Endothelial cell of umbilical vein (primary cell): ENCODE data around the gene MYO1A. TPM values are rescaled to one million over a fixed set of nuclear protein-coding genes. Genes with fewer than 3 reads are reported as not detected.

Experiments used
- BruUV-seq: library from RNA; stranded (reverse); fragments of 400-500 nt; replicated peaks from 2 replicates; lab custom pipeline; 2021; lab: Mats Ljungman, UMichigan
- CTCF ChIA-PET: fragments of 300-600, 350-600 bp; sonication (Branson Sonifier 250); formaldehyde crosslinking; loops from one replicate; lab custom pipeline; 2021; ENCODE audit warnings: antibody characterized with exemption, inconsistent platforms; lab: Charles Lee
- POLR2A ChIA-PET: fragments of 300-600, 350-600 bp; sonication (Branson Sonifier 250); formaldehyde crosslinking; loops from one replicate; lab custom pipeline; 2021; ENCODE audit warnings: antibody characterized with exemption, inconsistent platforms; lab: Charles Lee
- DNase-seq: peaks from one replicate; pipeline ENCODE4 v3.0.0-alpha.2; 2011; ENCODE audit warnings: low read depth, low spot score
- FAIRE-seq: peaks from 2 replicates; lab custom pipeline; 2011; peaks lifted over from hg19 to GRCh38; lab: Jason Lieb, UNC
- H2AFZ ChIP-seq: 2 replicates; pipeline ENCODE4 v1.6.0; 2012; ENCODE audit warnings: low read depth, low read length, control low read depth, inconsistent platforms
- H3K27ac ChIP-seq: 2 replicates; pipeline ENCODE4 v1.5.1; 2011; ENCODE audit warnings: low read depth, mild to moderate bottlenecking, control low read depth, low read length, moderate library complexity; ENCODE audit not compliant: insufficient read depth
- H3K27me3 ChIP-seq, 2 experiments: 2 replicates each; pipeline versions ENCODE4 v1.6.0 to v1.6.1; 2011; ENCODE audit warnings: low read length in 2 of 2, mixed read lengths in 1 of 2; ENCODE audit not compliant: control insufficient read depth in 2 of 2, insufficient read depth in 2 of 2
- H3K36me3 ChIP-seq, 2 experiments: 2 replicates in 1 of 2; 3 replicates in 1 of 2; pipeline ENCODE4 v1.5.1; 2011; ENCODE audit warnings: low read length in 2 of 2, mild to moderate bottlenecking in 1 of 2, moderate library complexity in 1 of 2; ENCODE audit not compliant: control insufficient read depth in 2 of 2, insufficient read depth in 2 of 2; ENCODE audit errors: extremely low read depth in 1 of 2
- H3K4me1 ChIP-seq: 3 replicates; pipeline ENCODE4 v1.5.1; 2011; ENCODE audit warnings: mild to moderate bottlenecking, low read length; ENCODE audit not compliant: control insufficient read depth, insufficient read depth; ENCODE audit errors: extremely low read depth
- H3K4me2 ChIP-seq: 2 replicates; pipeline ENCODE4 v1.6.1; 2011; ENCODE audit warnings: low read length, control low read depth, mixed read lengths; ENCODE audit not compliant: insufficient read depth
- H3K4me3 ChIP-seq, 3 experiments: fragments of 200-600 bp in 1 of 3; sonication (generic), shearing (Covaris generic) in 1 of 3; replicated peaks in 1 of 3; 2 replicates each; pipeline ENCODE4 v1.5.1; 2011 to 2016; ENCODE audit warnings: control low read depth in 3 of 3, low read length in 3 of 3, mild to moderate bottlenecking in 2 of 3, inconsistent platforms in 1 of 3, low read depth in 1 of 3, moderate library complexity in 1 of 3; ENCODE audit not compliant: insufficient read depth in 1 of 3
- H3K79me2 ChIP-seq: 2 replicates; pipeline ENCODE4 v1.6.0; 2012; ENCODE audit warnings: low read length, inconsistent platforms; ENCODE audit not compliant: control insufficient read depth, insufficient read depth
- H3K9ac ChIP-seq: replicated peaks from 2 replicates; pipeline ENCODE3; 2011; ENCODE audit warnings: low read length, control low read depth; ENCODE audit not compliant: insufficient read depth; ENCODE audit errors: extremely low read depth
- H3K9me1 ChIP-seq: replicated peaks from 3 replicates; pipeline ENCODE4 v1.6.0; 2011; ENCODE audit warnings: mild to moderate bottlenecking, low read length; ENCODE audit not compliant: control insufficient read depth, insufficient read depth; ENCODE audit errors: extremely low read depth
- H3K9me3 ChIP-seq: replicated peaks from 2 replicates; pipeline ENCODE4 v1.5.1; 2012; ENCODE audit warnings: low read length, inconsistent platforms; ENCODE audit not compliant: control insufficient read depth, insufficient read depth
- H4K20me1 ChIP-seq: replicated peaks from 2 replicates; pipeline ENCODE3; 2011; ENCODE audit warnings: mild to moderate bottlenecking, low read length; ENCODE audit not compliant: control insufficient read depth, insufficient read depth; ENCODE audit errors: extremely low read depth
- EZH2 ChIP-seq: IDR thresholded peaks from 2 replicates; pipeline ENCODE4 v1.6.1; 2012; ENCODE audit warnings: borderline replicate concordance, low read depth, mild to moderate bottlenecking, moderate library complexity, low read length, inconsistent platforms; ENCODE audit not compliant: severe bottlenecking
- FOS ChIP-seq: IDR thresholded peaks from 2 replicates; pipeline ENCODE4 v1.6.1; 2011; ENCODE audit warnings: mild to moderate bottlenecking, low read length, moderate library complexity, borderline replicate concordance; ENCODE audit not compliant: insufficient read depth
- JUN ChIP-seq: IDR thresholded peaks from 2 replicates; pipeline ENCODE4 v1.6.1; 2011; ENCODE audit warnings: borderline replicate concordance, low read depth; ENCODE audit not compliant: insufficient read length, insufficient read depth
- MAX ChIP-seq: IDR thresholded peaks from 2 replicates; pipeline ENCODE4 v1.6.1; 2011; ENCODE audit not compliant: insufficient read depth, insufficient read length
- POLR2A ChIP-seq: IDR thresholded peaks from 2 replicates; pipeline ENCODE4 v1.6.1; 2012; ENCODE audit warnings: low read depth, mild to moderate bottlenecking, control low read depth, low read length
- POLR2AphosphoS5 ChIP-seq: IDR thresholded peaks from 2 replicates; pipeline ENCODE4 v1.6.1; 2012; ENCODE audit warnings: low read depth, mild to moderate bottlenecking, control low read depth, low read length, moderate library complexity; ENCODE audit not compliant: insufficient read depth
- dilution Hi-C: fragments of 300-500 bp; cut with MboI; formaldehyde crosslinking; loops from one replicate; pipeline ENCODE4 v1.15.0; 2019; ENCODE audit warnings: low sequenced_read_pairs; ENCODE audit not compliant: extremely low pct_ligation_motif_present
- intact Hi-C: fragments of 100-400 bp; cut with micrococcal nuclease; formaldehyde crosslinking; loops from one replicate; pipeline ENCODE4 v1.10.0; 2022
- polyA plus RNA-seq, 4 experiments: library from polyadenylated mRNA; depleted of rRNA in 3 of 4; stranded (reverse) in 3 of 4; unstranded in 1 of 4; fragments of >200 nt; gene quantifications; 2 replicates each; pipeline versions ENCODE4 v1.2.1 to v1.2.3, GENCODE V29; 2011 to 2012; ENCODE audit warnings: missing spikeins in 1 of 4
- total RNA-seq: library from RNA; stranded (reverse); gene quantifications from 2 replicates; pipeline ENCODE4 v1.2.3, GENCODE V29; 2021
- TF ChIP-seq, protein P1 (sequence below), 2 donors: IDR thresholded peaks; 1 replicate in 1 of 2; 2 replicates in 1 of 2; pipeline ENCODE4 v1.5.1; 2011; ENCODE audit warnings: low read length in 2 of 2, mild to moderate bottlenecking in 2 of 2, moderate library complexity in 2 of 2, control low read depth in 1 of 2, inconsistent platforms in 1 of 2, low read depth in 1 of 2; ENCODE audit not compliant: insufficient read depth in 1 of 2; ENCODE audit errors: extremely low read depth in 1 of 2

Gene MYO1A
- total and polyA plus RNA-seq, 2 donors (not counting 3 experiments of a cell fraction or from before 2014, with no cell fraction given) = not detected

DNA sequence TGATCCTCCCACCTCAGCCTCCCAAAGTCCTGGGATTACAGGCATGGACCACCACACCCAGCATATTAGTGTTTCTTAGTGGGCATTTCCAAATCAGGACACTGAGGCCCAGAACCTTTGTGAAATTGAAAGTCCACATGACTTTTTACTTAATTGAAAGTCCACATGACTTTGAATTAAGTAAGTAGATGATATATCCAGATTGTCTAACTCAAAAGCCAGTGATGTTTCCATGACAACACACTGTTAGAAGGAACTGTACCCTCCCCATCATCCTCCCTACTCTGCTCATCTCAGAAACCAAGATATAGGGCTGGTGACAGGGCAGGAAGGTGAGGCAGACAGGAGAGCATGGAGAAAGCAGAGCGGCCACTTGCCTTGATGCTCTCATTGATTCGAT lies 7.2 kb downstream of the MYO1A start:
- no peaks in the 10 kb centered on the region for H4K20me1 ChIP-seq
- no peaks in the 10 kb centered on the region for H3K36me3 ChIP-seq
- FAIRE-seq = no peak
- H3K9ac ChIP-seq = no peak overlapping the region
- CTCF ChIA-PET = interaction anchor here (1.2 kb wide), 1 partner anchor 285 kb away, joined by 3 read pairs; no protein-coding TSS in a partner anchor
- TF ChIP-seq EZH2 (no peak), MAX (no peak), FOS (no peak), POLR2AphosphoS5 (no peak), JUN (no peak), POLR2A (no peak)
- TF ChIP-seq, protein P1, sequence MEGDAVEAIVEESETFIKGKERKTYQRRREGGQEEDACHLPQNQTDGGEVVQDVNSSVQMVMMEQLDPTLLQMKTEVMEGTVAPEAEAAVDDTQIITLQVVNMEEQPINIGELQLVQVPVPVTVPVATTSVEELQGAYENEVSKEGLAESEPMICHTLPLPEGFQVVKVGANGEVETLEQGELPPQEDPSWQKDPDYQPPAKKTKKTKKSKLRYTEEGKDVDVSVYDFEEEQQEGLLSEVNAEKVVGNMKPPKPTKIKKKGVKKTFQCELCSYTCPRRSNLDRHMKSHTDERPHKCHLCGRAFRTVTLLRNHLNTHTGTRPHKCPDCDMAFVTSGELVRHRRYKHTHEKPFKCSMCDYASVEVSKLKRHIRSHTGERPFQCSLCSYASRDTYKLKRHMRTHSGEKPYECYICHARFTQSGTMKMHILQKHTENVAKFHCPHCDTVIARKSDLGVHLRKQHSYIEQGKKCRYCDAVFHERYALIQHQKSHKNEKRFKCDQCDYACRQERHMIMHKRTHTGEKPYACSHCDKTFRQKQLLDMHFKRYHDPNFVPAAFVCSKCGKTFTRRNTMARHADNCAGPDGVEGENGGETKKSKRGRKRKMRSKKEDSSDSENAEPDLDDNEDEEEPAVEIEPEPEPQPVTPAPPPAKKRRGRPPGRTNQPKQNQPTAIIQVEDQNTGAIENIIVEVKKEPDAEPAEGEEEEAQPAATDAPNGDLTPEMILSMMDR (IDR thresholded peaks at IDR 0.05; ENCODE audit: extremely low read depth in 1 of 2, insufficient read depth in 1 of 2, low read depth in 1 of 2, low read length in 2 of 2) = no peak
- peaks cover 17 to 35% of the 10 kb centered on the region in 2 experiments for H3K27me3 ChIP-seq
- H3K4me2 ChIP-seq = no peak overlapping the region
- H3K4me1 ChIP-seq = no peaks in the 10 kb centered on the region
- H3K4me3 ChIP-seq = no peak overlapping the region
- no peaks in the 10 kb centered on the region for H3K9me1 ChIP-seq
- H3K79me2 ChIP-seq = no peaks in the 10 kb centered on the region
- intact Hi-C loops (no loop called here), dilution Hi-C loops (no loop called here)
- POLR2A ChIA-PET = no interaction called here
- no peaks in the 10 kb centered on the region for H3K9me3 ChIP-seq
- no peak for DNase-seq
- no peak overlapping the region for H3K27ac ChIP-seq
- BruUV-seq = no TSS peak
- H2AFZ ChIP-seq = no peak overlapping the region
